Activated CD4-positive, alpha-beta T cell treated with anti-CD3 and anti-CD28 coated beads, Interleukin-2, amount 50 U/mL, for 24 hours (primary cell): ENCODE data around the gene CHRDL1.

Experiments
- DNase-seq, 2 donors: peaks; one replicate each; pipeline ENCODE4 v3.0.0-alpha.2; 2020; ENCODE audit warnings: low read depth in 1 of 2, low spot score in 1 of 2

CHRDL1 gene

GRCh38 chrX:110743679-110744340, 51.8 kb downstream of the CHRDL1 start:
- no peak for DNase-seq

GRCh38 chrX:110741213-110741796, 54.3 kb downstream of the CHRDL1 start:
- DNase-seq, result no peak

GRCh38 chrX:110734894-110735541, 60.6 kb downstream of the CHRDL1 start:
- DNase-seq, result no peak

- DNase-seq, result no peak
Measured at GRCh38 chrX:110734271-110734670, 61.3 kb downstream of the CHRDL1 start.

GRCh38 chrX:110733166-110733565, 62.5 kb downstream of the CHRDL1 start:
- DNase-seq, result no peak

- DNase-seq, result no peak
Measured at GRCh38 chrX:110732266-110732665, 63.4 kb downstream of the CHRDL1 start.

GRCh38 chrX:110723844-110724243, 71.8 kb downstream of the CHRDL1 start:
- no peak for DNase-seq

- no peak for DNase-seq
Measured at GRCh38 chrX:110722135-110722534, 73.5 kb downstream of the CHRDL1 start.

GRCh38 chrX:110713666-110714065, 82.0 kb downstream of the CHRDL1 start:
- no peak for DNase-seq

- no peak for DNase-seq
Measured at GRCh38 chrX:110706446-110706845, 89.2 kb downstream of the CHRDL1 start.

GRCh38 chrX:110703641-110704040, 92.0 kb downstream of the CHRDL1 start:
- DNase-seq, result no peak

GRCh38 chrX:110699109-110699508, 96.5 kb downstream of the CHRDL1 start:
- DNase-seq, result no peak

- DNase-seq, result no peak
Measured at GRCh38 chrX:110698696-110699095, 96.9 kb downstream of the CHRDL1 start.

- no peak for DNase-seq
Measured at GRCh38 chrX:110692866-110693265, 102.8 kb downstream of the CHRDL1 start.

- DNase-seq, result no peak
Measured at GRCh38 chrX:110691446-110691845, 104.2 kb downstream of the CHRDL1 start.

- DNase-seq, result no peak
Measured at GRCh38 chrX:110684653-110685052, 111.0 kb downstream of the CHRDL1 start.

GRCh38 chrX:110683925-110684324, 111.7 kb downstream of the CHRDL1 start:
- DNase-seq, result no peak

GRCh38 chrX:110678591-110678990, 117.0 kb downstream of the CHRDL1 start:
- DNase-seq, result no peak

GRCh38 chrX:110675886-110676285, 119.7 kb downstream of the CHRDL1 start:
- DNase-seq, result no peak

GRCh38 chrX:110671068-110671803, 124.4 kb downstream of the CHRDL1 start:
- no peak for DNase-seq

GRCh38 chrX:110669572-110669971, 126.0 kb downstream of the CHRDL1 start:
- DNase-seq, result no peak

GRCh38 chrX:110667706-110668105, 127.9 kb downstream of the CHRDL1 start:
- no peak for DNase-seq
